HepG2 (cell line): Measurements from ENCODE around the gene PTPRF. TPM values are rescaled to one million over a fixed set of nuclear protein-coding genes. Genes with fewer than 3 reads are reported as not detected.
"Not testable (repeated sequence)": the region's sequence is repeated elsewhere in the genome, so short reads cannot be mapped to it uniquely, and the experiment has no call there.

ENCODE experiments used
- ATAC-seq: fragments of 200-7000 bp; cut with Tn5 transposase; 3 replicates; pipeline ENCODE4 v1.9.1; 2020; ENCODE audit warnings: mild to moderate bottlenecking, moderate library complexity
- BruUV-seq: library from RNA; stranded (reverse); fragments of 400-500 nt; replicated peaks from 2 replicates; lab custom pipeline; 2021; lab: Mats Ljungman, UMichigan
- CTCF ChIA-PET: fragments of 300-600 bp; formaldehyde crosslinking; extraction: SDS; loops from one replicate; lab custom pipeline; 2021; ENCODE audit warnings: low total read pairs, inconsistent platforms, low intra/inter-chr PET ratio; lab: Yijun Ruan, JAX
- POLR2A ChIA-PET: fragments of 350-600 bp; sonication (Branson Sonifier 250); formaldehyde crosslinking; loops from one replicate; lab custom pipeline; 2020; ENCODE audit warnings: antibody characterized with exemption, inconsistent platforms; lab: Yijun Ruan, JAX
- DNase-seq: peaks from one replicate; pipeline ENCODE4 v3.0.0-alpha.2; 2015; ENCODE audit warnings: low spot score
- FAIRE-seq: peaks from 3 replicates; lab custom pipeline; 2011; peaks lifted over from hg19 to GRCh38; lab: Jason Lieb, UNC
- H2AFZ ChIP-seq: one replicate; pipeline ENCODE4 v1.6.1; 2011; ENCODE audit warnings: low read length, inconsistent platforms
- H3K27ac ChIP-seq: fragments of 300-600 bp; 3 replicates; pipeline ENCODE4 v1.8.0; 2011; ENCODE audit warnings: mixed run types, mild to moderate bottlenecking, mixed read lengths, low read length, inconsistent platforms; ENCODE audit not compliant: insufficient read depth; ENCODE audit errors: extremely low read length
- H3K27me3 ChIP-seq, 2 experiments: fragments of 200-600 bp in 1 of 2; 2 replicates in 1 of 2; 3 replicates in 1 of 2; pipeline versions ENCODE4 v1.6.0 to v1.8.0; 2011; ENCODE audit warnings: low read length in 2 of 2, mild to moderate bottlenecking in 2 of 2, moderate library complexity in 2 of 2, inconsistent platforms in 1 of 2; ENCODE audit not compliant: insufficient read depth in 2 of 2, control insufficient read depth in 1 of 2
- H3K36me3 ChIP-seq, 2 experiments: fragments of 200-600 bp in 1 of 2; replicated peaks in 1 of 2; 2 replicates in 1 of 2; 3 replicates in 1 of 2; pipeline versions ENCODE4 v1.5.1 to v1.8.0; 2011; ENCODE audit warnings: low read length in 2 of 2, inconsistent platforms in 1 of 2; ENCODE audit not compliant: insufficient read depth in 2 of 2, control insufficient read depth in 1 of 2
- H3K4me1 ChIP-seq: 2 replicates; pipeline ENCODE4 v1.5.1; 2012; ENCODE audit warnings: low read length, inconsistent platforms; ENCODE audit not compliant: insufficient read depth
- H3K4me2 ChIP-seq: 2 replicates; pipeline ENCODE4 v1.6.0; 2011; ENCODE audit warnings: low read depth, low read length, inconsistent platforms
- H3K4me3 ChIP-seq, 3 experiments: fragments of 200-600 bp in 1 of 3; sonication (generic), shearing (Covaris generic) in 1 of 3; replicated peaks in 1 of 3; 2 replicates each; pipeline ENCODE4 v1.5.1; 2011 to 2016; ENCODE audit warnings: low read length in 3 of 3, inconsistent platforms in 2 of 3, low read depth in 2 of 3, mild to moderate bottlenecking in 2 of 3, control low read depth in 1 of 3, mixed read lengths in 1 of 3; ENCODE audit not compliant: insufficient read depth in 1 of 3
- H3K79me2 ChIP-seq: one replicate; pipeline ENCODE4 v1.6.1; 2011; ENCODE audit warnings: low read length, inconsistent platforms; ENCODE audit not compliant: insufficient read depth
- H3K9ac ChIP-seq: 2 replicates; pipeline ENCODE4 v1.6.0; 2011; ENCODE audit warnings: mild to moderate bottlenecking, low read depth, low read length, inconsistent platforms; ENCODE audit not compliant: insufficient read depth
- H3K9me3 ChIP-seq: 2 replicates; pipeline ENCODE4 v1.5.1; 2012; ENCODE audit warnings: mild to moderate bottlenecking, low read length
- H4K20me1 ChIP-seq: 2 replicates; pipeline ENCODE4 v1.6.0; 2011; ENCODE audit warnings: inconsistent platforms, mild to moderate bottlenecking, low read length, moderate library complexity; ENCODE audit not compliant: insufficient read depth
- CEBPB ChIP-seq: IDR thresholded peaks from 2 replicates; pipeline ENCODE4 v1.6.1; 2011; ENCODE audit warnings: low read depth, low read length, improper control_type of control experiment, borderline replicate concordance
- ELF3 ChIP-seq: IDR thresholded peaks from 2 replicates; pipeline ENCODE4 v1.6.1; 2016; ENCODE audit warnings: missing genetic modification reagents, missing compliant biosample characterization
- ZNF143 ChIP-seq: sonication (generic); formaldehyde crosslinking; IDR thresholded peaks from 2 replicates; pipeline ENCODE4 v1.4.0; 2020; ENCODE audit warnings: missing genetic modification reagents
- WGBS: methylation state at CpG from one replicate; pipeline ENCODE4 v1.1.6; 2017; ENCODE audit warnings: low lambda C conversion rate; 5-methylcytosine and 5-hydroxymethylcytosine counted together
- in situ Hi-C: cut with HindIII; loops from 2 replicates; pipeline ENCODE4 v1.10.0; 2017; ENCODE audit warnings: low pct_unique_long_range_greater_than_20kb; ENCODE audit not compliant: extremely low pct_ligation_motif_present
- intact Hi-C: fragments of 100-400 bp; cut with micrococcal nuclease; formaldehyde crosslinking; loops from one replicate; pipeline ENCODE4 v1.10.0; 2022; ENCODE audit not compliant: unreplicated experiment
- polyA plus RNA-seq, 8 experiments: library from polyadenylated mRNA; depleted of rRNA in 3 of 8; stranded (reverse) in 7 of 8; unstranded in 1 of 8; fragments of >200 nt; fragmentation: Illumina TruSeq in 4 of 8; extraction: Trizol in 4 of 8; gene quantifications; 2 replicates each; pipeline versions ENCODE4 v1.2.1 to v1.2.3, GENCODE V29; 2011 to 2016; ENCODE audit warnings: low read depth in 4 of 8, missing spikeins in 1 of 8, mixed read lengths in 1 of 8; ENCODE audit not compliant: insufficient read depth in 1 of 8
- total RNA-seq, 5 experiments: library from RNA; depleted of rRNA; stranded (reverse); fragments of >200 nt; fragmentation: Illumina TruSeq; extraction: Trizol; gene quantifications; 2 replicates each; pipeline ENCODE4 v1.2.3, GENCODE V29; 2016; ENCODE audit warnings: low read depth in 1 of 5

The PTPRF gene
- total and polyA plus RNA-seq, 2 of the 13 experiments (the other 11 are each of a cell fraction or from before 2014, with no cell fraction given): 55.9 to 167 TPM

DNA sequence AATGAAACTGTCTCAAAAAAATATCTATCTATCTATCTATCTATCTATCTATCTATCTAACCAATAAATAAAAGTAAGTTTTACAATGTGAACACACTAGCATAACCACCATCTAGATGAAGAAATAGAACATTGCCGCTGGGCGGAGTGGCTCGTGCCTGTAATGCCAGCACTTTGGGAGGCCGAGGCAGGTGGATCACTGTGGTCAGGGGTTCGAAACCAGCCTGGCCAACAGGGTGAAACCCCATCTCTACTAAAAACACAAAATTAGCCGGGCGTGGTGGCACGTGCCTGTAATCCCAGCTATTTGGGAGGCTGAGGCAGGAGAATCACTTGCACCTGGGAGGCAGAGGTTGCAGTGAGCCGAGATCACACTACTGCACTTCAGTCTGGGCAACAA lies 116.6 kb downstream of the PTPRF start:
- BruUV-seq, CTCF ChIA-PET, in situ Hi-C loops, intact Hi-C loops, H3K27ac ChIP-seq, H3K4me3 ChIP-seq, H4K20me1 ChIP-seq, ATAC-seq, H3K9me3 ChIP-seq, H3K36me3 ChIP-seq, H3K4me2 ChIP-seq, H2AFZ ChIP-seq, H3K27me3 ChIP-seq, POLR2A ChIA-PET, FAIRE-seq, DNase-seq, H3K9ac ChIP-seq: not testable (repeated sequence)
- 75% methylated on average over 9 of the region's 9 CpGs for WGBS
- peaks cover 43% of the 10 kb centered on the region for H3K4me1 ChIP-seq
- peaks cover 19% of the 10 kb centered on the region for H3K79me2 ChIP-seq

DNA sequence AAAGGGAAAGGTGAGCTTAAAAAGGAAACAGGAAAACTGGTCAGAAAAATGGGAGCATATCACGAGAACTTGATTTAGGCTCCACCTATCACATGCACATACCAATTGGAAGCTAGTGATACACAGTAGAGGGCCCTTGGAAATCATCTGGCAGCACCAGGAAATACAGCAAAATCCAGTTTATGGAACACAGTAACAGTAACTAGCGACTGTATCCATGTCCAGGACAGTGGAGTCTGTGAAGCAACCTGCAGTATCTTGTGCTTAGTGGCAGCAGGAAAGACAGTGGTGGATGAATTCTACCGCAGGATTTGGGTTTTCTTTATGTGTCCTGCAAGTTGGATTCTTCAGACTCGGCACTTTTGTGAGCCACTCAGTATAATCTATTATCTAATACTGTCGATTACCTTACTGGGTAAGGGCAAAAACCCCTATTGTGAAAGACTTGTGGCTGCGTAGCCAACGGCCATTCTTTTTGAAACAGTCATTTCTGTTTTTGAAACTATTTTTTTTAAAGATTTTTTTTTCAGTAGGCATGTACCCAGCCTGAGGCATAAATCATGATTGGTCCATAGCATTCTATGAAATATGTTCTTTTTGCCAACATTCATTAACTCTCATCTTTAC lies 117.7 kb downstream of the PTPRF start:
- no peak for TF ChIP-seq ZNF143
- TF ChIP-seq CEBPB: peak; percentile 54
- 0 out of 2 replicates have a peak, but pooled peaks have one; percentile 17 for TF ChIP-seq ELF3
- Histone ChIP-seq H3K9ac (peak overlapping the region; percentile 79; the same call in 1 of the 2 replicates), H3K27me3 (peaks cover 0 to 10% of the 10 kb centered on the region in 2 experiments; a peak in 2 of 5 replicates), H3K27ac (peak overlapping the region; percentile 43), H3K9me3 (no peaks in the 10 kb centered on the region), H3K4me2 (peak overlapping the region; percentile 90), H2AFZ (peak overlapping the region; percentile 81), H4K20me1 (no peaks in the 10 kb centered on the region), H3K36me3 (peaks cover 0 to 2% of the 10 kb centered on the region in 2 experiments; a peak in 3 of 5 replicates), H3K79me2 (peaks cover 24% of the 10 kb centered on the region), H3K4me3 (peak overlapping the region in 2 of 3 experiments; percentile 78 to 88; a peak in 2 of 6 replicates), H3K4me1 (peaks cover 43% of the 10 kb centered on the region)
- intact Hi-C loops (no loop called here), in situ Hi-C loops (no loop called here)
- BruUV-seq: no TSS peak
- DNase-seq (no peak), ATAC-seq (no peak), FAIRE-seq (no peak)
- CTCF ChIA-PET: no interaction called here
- 20% methylated on average over 6 of the region's 7 CpGs for WGBS
- POLR2A ChIA-PET: interaction anchor here (0.7 to 1.2 kb wide), 2 partner anchors 8 to 21 kb away, joined by 3 to 4 read pairs; no protein-coding TSS in a partner anchor
